GM12873 (cell line): ENCODE measurements around the gene ADAMTS4.

Source experiments
- CTCF ChIP-seq: IDR thresholded peaks from 2 replicates; pipeline ENCODE4 v1.5.1; 2012; ENCODE audit warnings: low read depth, mild to moderate bottlenecking, moderate library complexity, low read length, control low read depth; ENCODE audit not compliant: insufficient read depth; ENCODE audit errors: missing control alignments

The ADAMTS4 gene

GRCh38 chr1:161233102-161233501 lies 34.2 kb upstream of the ADAMTS4 start:
- no peak for TF ChIP-seq CTCF

- TF ChIP-seq CTCF = no peak
Measured at GRCh38 chr1:161230762-161231161, 31.9 kb upstream of the ADAMTS4 start.

- peak; percentile 25 for TF ChIP-seq CTCF
Measured at GRCh38 chr1:161229896-161230295, 31.0 kb upstream of the ADAMTS4 start.

GRCh38 chr1:161228032-161228431 lies 29.2 kb upstream of the ADAMTS4 start:
- no peak for TF ChIP-seq CTCF

GRCh38 chr1:161227196-161227871 lies 28.5 kb upstream of the ADAMTS4 start:
- TF ChIP-seq CTCF = peak; percentile 87

- no peak for TF ChIP-seq CTCF
Measured at GRCh38 chr1:161226759-161227158, 27.9 kb upstream of the ADAMTS4 start.

- no peak for TF ChIP-seq CTCF
Measured at GRCh38 chr1:161226320-161226711, 27.5 kb upstream of the ADAMTS4 start.
